ENCODE results near the gene HLTF.
A peak's percentile ranks its signal among the peaks of the same experiment; 100 is the strongest.

Gene HLTF

GRCh38 chr3:149061776-149062175 lies 24.6 kb downstream of the HLTF start:
- Histone ChIP-seq H3K36me3 (replicated peaks) (peaks cover 78% of the 10 kb centered on the region), H3K27me3 (ENCODE audit: low read depth) (no peaks in the 10 kb centered on the region), H3K4me3 (no peak overlapping the region), H3K4me1 (no peaks in the 10 kb centered on the region), H3K9me3 (no peaks in the 10 kb centered on the region)
- in situ Hi-C loops (cut with MboI; ENCODE audit: low sequenced_read_pairs) = no loop called here
- no peak for DNase-seq (ENCODE audit: low spot score in 2 of 2)

GRCh38 chr3:149058602-149059001 lies 27.7 kb downstream of the HLTF start:
- Histone ChIP-seq H3K4me1 (no peaks in the 10 kb centered on the region), H3K9me3 (no peaks in the 10 kb centered on the region), H3K36me3 (replicated peaks) (peaks cover 85% of the 10 kb centered on the region), H3K4me3 (no peak overlapping the region), H3K27me3 (ENCODE audit: low read depth) (no peaks in the 10 kb centered on the region)
- in situ Hi-C loops (cut with MboI; ENCODE audit: low sequenced_read_pairs) = no loop called here
- no peak for DNase-seq (ENCODE audit: low spot score in 2 of 2)

- Histone ChIP-seq H3K36me3 (replicated peaks) (peaks cover 85% of the 10 kb centered on the region), H3K4me1 (no peaks in the 10 kb centered on the region), H3K9me3 (no peaks in the 10 kb centered on the region), H3K4me3 (no peak overlapping the region), H3K27me3 (ENCODE audit: low read depth) (no peaks in the 10 kb centered on the region)
- no peak for DNase-seq (ENCODE audit: low spot score in 2 of 2)
- in situ Hi-C loops (cut with MboI; ENCODE audit: low sequenced_read_pairs) = no loop called here
Observed at GRCh38 chr3:149058198-149058597, 28.1 kb downstream of the HLTF start.

- Histone ChIP-seq H3K4me1 (no peaks in the 10 kb centered on the region), H3K4me3 (no peak overlapping the region), H3K27me3 (ENCODE audit: low read depth) (no peaks in the 10 kb centered on the region), H3K9me3 (no peaks in the 10 kb centered on the region), H3K36me3 (replicated peaks) (peaks cover 78% of the 10 kb centered on the region)
- in situ Hi-C loops (cut with MboI; ENCODE audit: low sequenced_read_pairs) = no loop called here
- no peak for DNase-seq (ENCODE audit: low spot score in 2 of 2)
Observed at GRCh38 chr3:149055575-149055974, 30.8 kb downstream of the HLTF start.

GRCh38 chr3:149044339-149045083 lies 41.8 kb downstream of the HLTF start:
- in situ Hi-C loops (cut with MboI; ENCODE audit: low sequenced_read_pairs) = no loop called here
- H3K9me3 ChIP-seq = no peaks in the 10 kb centered on the region
- H3K36me3 ChIP-seq (replicated peaks) = peaks cover 34% of the 10 kb centered on the region
- no peak for DNase-seq (ENCODE audit: low spot score in 2 of 2)
- no peaks in the 10 kb centered on the region for H3K27me3 ChIP-seq (ENCODE audit: low read depth)
- H3K4me1 ChIP-seq = no peaks in the 10 kb centered on the region
- no peak overlapping the region for H3K4me3 ChIP-seq

GRCh38 chr3:149042789-149043386 lies 43.4 kb downstream of the HLTF start:
- no peak overlapping the region for H3K4me3 ChIP-seq
- no peaks in the 10 kb centered on the region for H3K9me3 ChIP-seq
- DNase-seq (ENCODE audit: low spot score in 2 of 2) = no peak
- peaks cover 43% of the 10 kb centered on the region for H3K36me3 ChIP-seq (replicated peaks)
- in situ Hi-C loops (cut with MboI; ENCODE audit: low sequenced_read_pairs) = no loop called here
- no peaks in the 10 kb centered on the region for H3K27me3 ChIP-seq (ENCODE audit: low read depth)
- no peaks in the 10 kb centered on the region for H3K4me1 ChIP-seq

- H3K4me1 ChIP-seq = no peaks in the 10 kb centered on the region
- in situ Hi-C loops (cut with MboI; ENCODE audit: low sequenced_read_pairs) = no loop called here
- peaks cover 42% of the 10 kb centered on the region for H3K36me3 ChIP-seq (replicated peaks)
- no peak for DNase-seq (ENCODE audit: low spot score in 2 of 2)
- no peak overlapping the region for H3K4me3 ChIP-seq
- H3K9me3 ChIP-seq = no peaks in the 10 kb centered on the region
- no peaks in the 10 kb centered on the region for H3K27me3 ChIP-seq (ENCODE audit: low read depth)
Observed at GRCh38 chr3:149038322-149038721, 48.0 kb downstream of the HLTF start.

GRCh38 chr3:149037684-149038083 lies 48.6 kb downstream of the HLTF start:
- no peak for DNase-seq (ENCODE audit: low spot score in 2 of 2)
- Histone ChIP-seq H3K36me3 (replicated peaks) (peaks cover 42% of the 10 kb centered on the region), H3K4me3 (no peak overlapping the region), H3K4me1 (no peaks in the 10 kb centered on the region), H3K9me3 (no peaks in the 10 kb centered on the region), H3K27me3 (ENCODE audit: low read depth) (no peaks in the 10 kb centered on the region)
- in situ Hi-C loops (cut with MboI; ENCODE audit: low sequenced_read_pairs) = no loop called here

- H3K9me3 ChIP-seq = no peaks in the 10 kb centered on the region
- H3K4me3 ChIP-seq = no peak overlapping the region
- no peaks in the 10 kb centered on the region for H3K27me3 ChIP-seq (ENCODE audit: low read depth)
- H3K36me3 ChIP-seq (replicated peaks) = peaks cover 58% of the 10 kb centered on the region
- in situ Hi-C loops (cut with MboI; ENCODE audit: low sequenced_read_pairs) = no loop called here
- DNase-seq (ENCODE audit: low spot score in 2 of 2) = no peak
- no peaks in the 10 kb centered on the region for H3K4me1 ChIP-seq
Observed at GRCh38 chr3:149031096-149031495, 55.2 kb downstream of the HLTF start.

- no peaks in the 10 kb centered on the region for H3K27me3 ChIP-seq (ENCODE audit: low read depth)
- H3K4me1 ChIP-seq = no peaks in the 10 kb centered on the region; the same call in 1 of the 2 replicates
- in situ Hi-C loops (cut with MboI; ENCODE audit: low sequenced_read_pairs) = no loop called here
- DNase-seq (ENCODE audit: low spot score in 2 of 2) = no peak
- peaks cover 69% of the 10 kb centered on the region for H3K36me3 ChIP-seq (replicated peaks)
- H3K9me3 ChIP-seq = peaks cover 5% of the 10 kb centered on the region; the same call in 1 of the 2 replicates
- H3K4me3 ChIP-seq = no peak overlapping the region
Observed at GRCh38 chr3:149026718-149027117, 59.6 kb downstream of the HLTF start.

- H3K36me3 ChIP-seq (replicated peaks) = peaks cover 49% of the 10 kb centered on the region
- no peak for DNase-seq (ENCODE audit: low spot score in 2 of 2)
- in situ Hi-C loops (cut with MboI; ENCODE audit: low sequenced_read_pairs) = no loop called here
- peaks cover 23% of the 10 kb centered on the region for H3K4me1 ChIP-seq
- H3K4me3 ChIP-seq = no peak overlapping the region
- H3K27me3 ChIP-seq (ENCODE audit: low read depth) = no peaks in the 10 kb centered on the region
- peaks cover 5% of the 10 kb centered on the region; the same call in 1 of the 2 replicates for H3K9me3 ChIP-seq
Observed at GRCh38 chr3:149023951-149024350, 62.4 kb downstream of the HLTF start.

GRCh38 chr3:149021830-149022229 lies 64.5 kb downstream of the HLTF start:
- in situ Hi-C loops (cut with MboI; ENCODE audit: low sequenced_read_pairs) = no loop called here
- H3K9me3 ChIP-seq = peaks cover 5% of the 10 kb centered on the region; the same call in 1 of the 2 replicates
- H3K27me3 ChIP-seq (ENCODE audit: low read depth) = no peaks in the 10 kb centered on the region
- no peak for DNase-seq (ENCODE audit: low spot score in 2 of 2)
- H3K4me1 ChIP-seq = peaks cover 25% of the 10 kb centered on the region
- no peak overlapping the region for H3K4me3 ChIP-seq
- H3K36me3 ChIP-seq (replicated peaks) = peaks cover 36% of the 10 kb centered on the region

- in situ Hi-C loops (cut with MboI; ENCODE audit: low sequenced_read_pairs) = no loop called here
- peak; percentile 47 to 53 for DNase-seq (ENCODE audit: low spot score in 2 of 2)
- Histone ChIP-seq H3K4me1 (peaks cover 25% of the 10 kb centered on the region), H3K27me3 (ENCODE audit: low read depth) (no peaks in the 10 kb centered on the region), H3K9me3 (peaks cover 5% of the 10 kb centered on the region; the same call in 1 of the 2 replicates), H3K36me3 (replicated peaks) (peaks cover 26% of the 10 kb centered on the region), H3K4me3 (no peak overlapping the region)
Observed at GRCh38 chr3:149020839-149021252, 65.5 kb downstream of the HLTF start.

- Histone ChIP-seq H3K4me3 (no peak overlapping the region), H3K36me3 (replicated peaks) (peaks cover 21% of the 10 kb centered on the region), H3K9me3 (peaks cover 5% of the 10 kb centered on the region; the same call in 1 of the 2 replicates), H3K4me1 (peaks cover 25% of the 10 kb centered on the region), H3K27me3 (ENCODE audit: low read depth) (no peaks in the 10 kb centered on the region)
- in situ Hi-C loops (cut with MboI; ENCODE audit: low sequenced_read_pairs) = no loop called here
- peak; percentile 68 to 93 for DNase-seq (ENCODE audit: low spot score in 2 of 2)
Observed at GRCh38 chr3:149020196-149020838, 66.0 kb downstream of the HLTF start.
